WTC11 (cell line): ENCODE results near the gene ZDHHC16. TPM values are rescaled to one million over a fixed set of nuclear protein-coding genes. Genes with fewer than 3 reads are reported as not detected.

Source experiments
- FOXP4 ChIP-seq: sonication (generic); formaldehyde crosslinking; IDR thresholded peaks from 2 replicates; pipeline ENCODE4 v1.8.0; 2022; ENCODE audit warnings: mild to moderate bottlenecking, missing genetic modification reagents
- IRF2 ChIP-seq: sonication (generic); formaldehyde crosslinking; IDR thresholded peaks from 2 replicates; pipeline ENCODE4 v1.8.0; 2022; ENCODE audit warnings: low read depth, missing genetic modification reagents, borderline replicate concordance
- JAZF1 ChIP-seq: fragments of 250-450 bp; sonication (Bioruptor Pico); IDR thresholded peaks from 2 replicates; pipeline ENCODE4 v1.9.0; 2021; ENCODE audit warnings: moderate library complexity, mild to moderate bottlenecking, inconsistent platforms
- total RNA-seq: library from RNA; stranded (reverse); gene quantifications from 3 replicates; pipeline ENCODE4 v1.2.3, GENCODE V29; 2021

Gene ZDHHC16
- total RNA-seq, 1 experiment from 2014 or later: 44.4 TPM

GRCh38 chr10:97506199-97506991 lies 60.4 kb downstream of the ZDHHC16 start (continued):
- TF ChIP-seq FOXP4 (no peak), IRF2 (CRISPR knock-in tag) (no peak), JAZF1 (CRISPR knock-in tag) (no peak)

Other genes starting within 250 kb of the ZDHHC16 start
- gene ARHGAP19, start 153.5 kb upstream of the ZDHHC16 start, total RNA-seq: 35.5 to 42.2 TPM (median 38.0 TPM) in 3 replicates
- gene FRAT1, start 126.9 kb upstream of the ZDHHC16 start, total RNA-seq: 7.0 to 8.2 TPM (median 7.6 TPM) in 3 replicates
- gene FRAT2, start 111.4 kb upstream of the ZDHHC16 start, total RNA-seq: 48.2 to 53.5 TPM (median 50.8 TPM) in 3 replicates
- 44.9 to 56.6 TPM (median 45.6 TPM) in 3 replicates for gene RRP12, start 44.8 kb upstream of the ZDHHC16 start, total RNA-seq
- 833 to 990 TPM (median 989 TPM) in 3 replicates for gene PGAM1, start 20.0 kb upstream of the ZDHHC16 start, total RNA-seq
- gene EXOSC1, start 169 bp upstream of the ZDHHC16 start, total RNA-seq: 48.4 to 53.7 TPM (median 50.0 TPM) in 3 replicates
- 135 to 153 TPM (median 141 TPM) in 3 replicates for gene MMS19, start 52.2 kb downstream of the ZDHHC16 start, total RNA-seq
- gene UBTD1, start 52.7 kb downstream of the ZDHHC16 start, total RNA-seq: 29.1 to 35.7 TPM (median 31.2 TPM) in 3 replicates
- not detected in 3 replicates for gene ANKRD2, start 126.6 kb downstream of the ZDHHC16 start, total RNA-seq
- gene HOGA1, start 138.2 kb downstream of the ZDHHC16 start, total RNA-seq: 0.15 to 0.62 TPM (median 0.55 TPM) in 3 replicates
- gene C10orf62, start 143.5 kb downstream of the ZDHHC16 start, total RNA-seq: 0.21 to 0.34 TPM in 2 of 3 replicates, not detected in the other
- 21.8 to 27.1 TPM (median 24.0 TPM) in 3 replicates for gene MORN4, start 187.3 kb downstream of the ZDHHC16 start, total RNA-seq
- 18.6 to 19.6 TPM (median 19.5 TPM) in 3 replicates for gene PI4K2A, start 194.5 kb downstream of the ZDHHC16 start, total RNA-seq
- gene AVPI1, start 241.1 kb downstream of the ZDHHC16 start, total RNA-seq: 8.1 to 9.8 TPM (median 9.0 TPM) in 3 replicates